SK-N-SH treated with all-trans-retinoic acid at 6 μM for 48 hours (cell line): ENCODE data around the gene TXN.

Source experiments
- ESRRG ChIP-seq: fragments of 250-450 bp; sonication (Bioruptor Pico); IDR thresholded peaks from 2 replicates; pipeline ENCODE4 v1.6.1; 2021; ENCODE audit warnings: mild to moderate bottlenecking
- GLIS3 ChIP-seq: fragments of 250-450 bp; sonication (Bioruptor Pico); IDR thresholded peaks from 2 replicates; pipeline ENCODE4 v1.5.0; 2020; ENCODE audit warnings: mild to moderate bottlenecking, moderate library complexity
- PATZ1 ChIP-seq: fragments of 250-450 bp; sonication (Bioruptor Pico); IDR thresholded peaks from 2 replicates; pipeline ENCODE4 v1.8.0; 2020; ENCODE audit warnings: mild to moderate bottlenecking, moderate library complexity, borderline replicate concordance
- ZFP3 ChIP-seq: fragments of 250-450 bp; sonication (Bioruptor Pico); IDR thresholded peaks from 2 replicates; pipeline ENCODE4 v1.5.0; 2020; ENCODE audit warnings: mild to moderate bottlenecking, moderate library complexity
- ZNF565 ChIP-seq: fragments of 450-650 bp; formaldehyde crosslinking; conservative IDR thresholded peaks from 2 replicates; pipeline ENCODE4 v1.5.0; 2020; ENCODE audit warnings: low read depth, mild to moderate bottlenecking, moderate library complexity

- TF ChIP-seq ZFP3 (no peak), ESRRG (CRISPR knock-in tag) (no peak), PATZ1 (no peak), ZNF565 (CRISPR knock-in tag) (no peak), GLIS3 (no peak)
Observed at GRCh38 chr9:110244616-110245015, 11.7 kb downstream of the TXN start.
